ENCODE data around the gene WDR88. TPM values are rescaled to one million over a fixed set of nuclear protein-coding genes. Genes with fewer than 3 reads are reported as not detected.

WDR88 gene
- total and polyA plus RNA-seq, 2 donors (not counting 3 experiments of a cell fraction or from before 2014, with no cell fraction given), result not detected

- POLR2A ChIA-PET, result no interaction called here
- H3K27ac ChIP-seq (ENCODE audit: insufficient read depth, low read depth, low read length), result no peak overlapping the region
- H3K36me3 ChIP-seq (ENCODE audit: control insufficient read depth in 2 of 2, extremely low read depth in 1 of 2, insufficient read depth in 2 of 2, low read length in 2 of 2), result peaks cover 0 to 4% of the 10 kb centered on the region in 2 experiments
- no peaks in the 10 kb centered on the region for H3K27me3 ChIP-seq (ENCODE audit: control insufficient read depth in 2 of 2, insufficient read depth in 2 of 2, low read length in 2 of 2)
- no peak overlapping the region for H3K4me2 ChIP-seq (ENCODE audit: insufficient read depth, low read length)
- no peaks in the 10 kb centered on the region for H3K4me1 ChIP-seq (ENCODE audit: control insufficient read depth, extremely low read depth, insufficient read depth, low read length)
- no peak for DNase-seq (ENCODE audit: low read depth, low spot score)
- H3K9me3 ChIP-seq (replicated peaks; ENCODE audit: control insufficient read depth, insufficient read depth, low read length), result no peaks in the 10 kb centered on the region
- intact Hi-C loops (cut with micrococcal nuclease) (no loop called here), dilution Hi-C loops (cut with MboI; ENCODE audit: extremely low pct_ligation_motif_present, low sequenced_read_pairs) (no loop called here)
- TF ChIP-seq CTCF (IDR thresholded peaks at IDR 0.05; ENCODE audit: extremely low read depth in 1 of 2, insufficient read depth in 1 of 2, low read depth in 1 of 2, low read length in 2 of 2) (no peak), GATA2 (IDR thresholded peaks at IDR 0.05; ENCODE audit: insufficient read depth, insufficient read length, low read depth, low read length) (no peak), POLR2A (IDR thresholded peaks at IDR 0.05; ENCODE audit: low read depth, low read length) (no peak), FOS (IDR thresholded peaks at IDR 0.05; ENCODE audit: borderline replicate concordance, insufficient read depth, low read length) (no peak), JUN (IDR thresholded peaks at IDR 0.05; ENCODE audit: borderline replicate concordance, insufficient read depth, insufficient read length, low read depth) (no peak), EZH2 (IDR thresholded peaks at IDR 0.05; ENCODE audit: borderline replicate concordance, low read depth, low read length, severe bottlenecking) (no peak), POLR2AphosphoS5 (IDR thresholded peaks at IDR 0.05; ENCODE audit: insufficient read depth, low read depth, low read length) (no peak), MAX (IDR thresholded peaks at IDR 0.05; ENCODE audit: insufficient read depth, insufficient read length) (no peak)
- H3K9me1 ChIP-seq (replicated peaks; ENCODE audit: control insufficient read depth, extremely low read depth, insufficient read depth, low read length), result no peaks in the 10 kb centered on the region
- FAIRE-seq, result no peak
- BruUV-seq (replicated peaks), result no TSS peak
- H3K4me3 ChIP-seq (replicated peaks in 1 of 3; ENCODE audit: insufficient read depth in 1 of 3, low read depth in 1 of 3, low read length in 3 of 3), result no peak overlapping the region
- H4K20me1 ChIP-seq (replicated peaks; ENCODE audit: control insufficient read depth, extremely low read depth, insufficient read depth, low read length), result no peaks in the 10 kb centered on the region
- H2AFZ ChIP-seq (ENCODE audit: low read depth, low read length), result no peak overlapping the region
- no peaks in the 10 kb centered on the region for H3K79me2 ChIP-seq (ENCODE audit: control insufficient read depth, insufficient read depth, low read length)
- no peak overlapping the region for H3K9ac ChIP-seq (replicated peaks; ENCODE audit: extremely low read depth, insufficient read depth, low read length)
- CTCF ChIA-PET, result interaction anchor here (2.9 kb wide), 1 partner anchor 24 kb away, joined by 13 read pairs; no protein-coding TSS in a partner anchor
Measured at GRCh38 chr19:33207903-33208302, 76.0 kb downstream of the WDR88 start.
